VCaP (cell line): ENCODE results near the gene VPS26A.
A peak's percentile ranks its signal among the peaks of the same experiment; 100 is the strongest.

ENCODE experiments used
- H3K27ac ChIP-seq: fragments of 450-650 bp; 2 replicates; pipeline ENCODE4 v1.5.1; 2017
- TF ChIP-seq, protein P1 (sequence below): fragments of 450-650 bp; conservative IDR thresholded peaks from 2 replicates; pipeline ENCODE4 v1.5.1; 2017; ENCODE audit warnings: mild to moderate bottlenecking, moderate library complexity

The VPS26A gene

DNA sequence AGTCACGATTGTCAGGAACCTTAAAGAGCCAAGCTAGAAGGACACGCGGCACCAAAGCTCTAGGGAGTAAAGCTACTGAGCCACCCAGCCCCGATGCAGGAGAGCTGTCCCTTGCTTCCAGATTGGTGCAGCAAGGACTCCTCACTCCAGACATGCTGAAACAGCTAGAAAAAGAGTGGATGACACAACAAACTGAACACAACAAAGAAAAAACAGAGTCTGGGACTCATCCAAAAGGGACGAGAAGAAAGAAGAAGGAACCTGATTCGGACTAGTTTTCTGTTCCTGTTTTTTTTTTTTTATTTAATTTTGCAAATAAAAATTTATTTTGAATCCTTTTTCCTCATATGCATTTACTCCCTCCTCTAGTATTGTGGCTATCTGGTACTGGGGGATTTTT lies 84.8 kb downstream of the VPS26A start:
- no peak overlapping the region for H3K27ac ChIP-seq
- TF ChIP-seq, protein P1, sequence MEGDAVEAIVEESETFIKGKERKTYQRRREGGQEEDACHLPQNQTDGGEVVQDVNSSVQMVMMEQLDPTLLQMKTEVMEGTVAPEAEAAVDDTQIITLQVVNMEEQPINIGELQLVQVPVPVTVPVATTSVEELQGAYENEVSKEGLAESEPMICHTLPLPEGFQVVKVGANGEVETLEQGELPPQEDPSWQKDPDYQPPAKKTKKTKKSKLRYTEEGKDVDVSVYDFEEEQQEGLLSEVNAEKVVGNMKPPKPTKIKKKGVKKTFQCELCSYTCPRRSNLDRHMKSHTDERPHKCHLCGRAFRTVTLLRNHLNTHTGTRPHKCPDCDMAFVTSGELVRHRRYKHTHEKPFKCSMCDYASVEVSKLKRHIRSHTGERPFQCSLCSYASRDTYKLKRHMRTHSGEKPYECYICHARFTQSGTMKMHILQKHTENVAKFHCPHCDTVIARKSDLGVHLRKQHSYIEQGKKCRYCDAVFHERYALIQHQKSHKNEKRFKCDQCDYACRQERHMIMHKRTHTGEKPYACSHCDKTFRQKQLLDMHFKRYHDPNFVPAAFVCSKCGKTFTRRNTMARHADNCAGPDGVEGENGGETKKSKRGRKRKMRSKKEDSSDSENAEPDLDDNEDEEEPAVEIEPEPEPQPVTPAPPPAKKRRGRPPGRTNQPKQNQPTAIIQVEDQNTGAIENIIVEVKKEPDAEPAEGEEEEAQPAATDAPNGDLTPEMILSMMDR, result no peak

DNA sequence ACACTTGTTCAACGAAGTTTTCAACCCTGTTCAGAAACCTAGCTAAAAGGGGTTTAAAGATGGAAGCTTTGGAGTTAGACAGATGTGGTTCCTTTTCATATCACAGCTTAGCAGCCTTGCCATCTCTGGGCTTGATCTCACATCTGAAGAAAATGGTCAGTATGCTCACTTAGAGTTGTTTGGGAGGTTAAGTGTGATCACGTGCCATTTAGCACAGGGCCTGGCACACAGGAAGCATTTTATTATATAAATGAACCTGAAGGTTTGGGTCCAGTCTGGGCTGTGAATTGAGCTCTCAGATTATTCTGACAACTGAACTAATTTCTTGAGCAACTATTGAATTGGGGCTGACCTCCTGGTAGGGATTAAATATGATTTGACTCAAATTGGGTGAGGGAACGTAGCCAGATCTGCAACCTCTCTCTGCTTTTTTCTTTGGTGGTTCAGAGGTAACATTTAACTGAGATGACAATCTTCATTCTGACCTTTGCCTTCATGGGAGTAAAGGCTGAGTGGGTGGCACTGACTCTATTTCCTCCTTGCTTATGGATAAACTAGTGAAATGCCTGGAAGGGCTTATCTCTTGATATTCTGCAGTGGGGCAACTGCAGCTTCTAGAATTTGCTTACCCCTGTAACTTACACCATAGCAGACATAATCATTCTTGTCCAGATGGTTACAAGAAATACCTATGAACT lies 86.0 kb downstream of the VPS26A start:
- H3K27ac ChIP-seq, result no peak overlapping the region
- TF ChIP-seq, protein P1, result no peak

- TF ChIP-seq, protein P1, result no peak
- no peak overlapping the region for H3K27ac ChIP-seq
These were observed 87.1 kb downstream of the VPS26A start for GRCh38 chr10:69211104-69211503.

DNA sequence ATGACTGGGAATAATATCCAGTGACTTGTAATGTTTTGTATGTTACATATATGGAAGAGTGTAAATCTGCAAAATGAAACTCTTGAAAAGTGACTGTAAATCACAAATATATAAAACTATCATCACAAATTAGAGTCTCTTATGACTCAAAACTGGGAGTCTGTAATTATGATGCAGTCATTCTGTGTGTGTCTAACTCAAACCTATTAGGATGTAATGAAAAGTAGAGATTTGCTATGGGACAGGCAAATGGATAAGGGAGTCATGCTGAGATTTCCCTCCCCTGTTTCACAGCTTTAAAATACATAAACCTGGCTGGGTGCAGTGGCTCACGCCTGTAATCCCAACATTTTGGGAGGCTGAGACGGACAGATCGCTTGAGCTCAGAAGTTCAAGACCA lies 87.5 kb downstream of the VPS26A start:
- TF ChIP-seq, protein P1, result no peak

DNA sequence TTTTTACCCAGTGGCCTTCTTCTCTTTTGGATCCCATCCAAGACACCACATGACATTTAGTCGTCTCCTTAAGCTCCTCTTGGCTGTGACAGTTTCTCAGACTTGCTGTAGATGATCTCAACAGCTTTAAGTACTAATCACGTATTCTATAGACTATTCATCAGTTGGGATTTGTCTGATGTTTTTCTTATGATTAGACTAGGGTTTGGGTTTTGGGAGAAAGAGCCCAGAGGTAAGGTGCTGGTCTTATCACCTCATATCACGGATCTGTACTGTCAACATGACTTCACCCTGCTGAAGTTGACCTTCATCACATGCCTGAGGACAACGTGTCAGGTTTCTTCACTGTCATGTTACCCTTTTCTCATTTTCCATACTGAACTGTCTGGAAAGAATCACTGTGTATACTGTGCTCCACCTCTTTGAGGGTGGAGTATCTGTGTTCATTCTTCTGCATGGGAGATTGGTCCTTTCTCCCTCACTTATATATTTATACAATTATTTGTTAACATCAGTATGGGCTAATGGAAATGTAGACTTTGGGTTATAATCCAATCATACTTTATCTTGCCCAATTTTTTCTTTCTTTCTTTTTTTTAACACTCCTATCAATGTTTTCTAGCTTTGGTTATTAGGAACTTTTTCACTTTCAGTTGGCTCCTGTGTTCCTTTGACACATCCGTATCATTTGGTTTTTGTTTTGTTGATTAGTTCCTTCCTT lies 89.8 kb downstream of the VPS26A start:
- no peak overlapping the region for H3K27ac ChIP-seq
- TF ChIP-seq, protein P1, result no peak

More for the DNA sequence above, 87.5 kb downstream of the VPS26A start:
- no peak overlapping the region for H3K27ac ChIP-seq

- TF ChIP-seq, protein P1, result no peak
- peak overlapping the region; percentile 52; the same call in 1 of the 2 replicates for H3K27ac ChIP-seq
These were observed 90.7 kb downstream of the VPS26A start for GRCh38 chr10:69214666-69215131.

DNA sequence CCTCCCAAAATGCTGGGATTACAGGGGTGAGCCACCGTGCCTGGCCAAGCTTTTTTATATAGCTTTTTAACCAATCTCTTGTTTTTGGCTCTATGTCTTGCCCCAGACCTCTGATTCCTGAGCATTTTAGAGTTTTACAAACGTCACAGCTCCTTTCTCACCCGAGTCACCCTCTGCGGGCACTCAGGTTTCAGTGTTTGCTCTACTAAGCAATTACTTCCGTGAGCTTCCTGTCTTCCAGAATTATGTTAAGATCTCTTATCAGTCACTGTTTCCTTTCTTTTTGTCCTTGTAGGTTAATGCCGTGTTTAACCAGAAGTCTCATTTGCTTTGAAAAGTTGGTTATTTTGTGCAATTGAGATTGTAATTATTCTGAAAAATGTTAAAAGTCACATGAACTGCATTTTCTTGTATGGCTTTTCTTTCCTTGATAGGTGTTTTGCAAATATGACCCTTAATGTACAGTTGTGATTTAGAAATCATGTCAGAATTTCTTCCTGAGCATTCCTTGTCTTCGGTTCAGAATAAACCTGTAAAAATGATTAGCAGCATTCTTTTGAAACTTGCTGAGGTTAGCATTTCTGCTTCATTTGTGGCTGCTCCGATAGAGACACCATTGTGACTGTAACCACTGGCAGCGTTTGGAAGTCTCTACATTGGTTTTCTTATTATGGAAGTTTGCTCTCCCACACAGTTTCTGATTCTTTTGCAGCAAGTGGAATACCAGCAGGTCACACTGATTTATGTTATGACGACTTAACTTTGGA lies 91.6 kb downstream of the VPS26A start:
- H3K27ac ChIP-seq, result peak overlapping the region; percentile 52
- TF ChIP-seq, protein P1, result no peak
